HG03378 (cell line): Measurements from ENCODE around the gene BCAS3.
"Not testable (repeated sequence)": the region's sequence is repeated elsewhere in the genome, so short reads cannot be mapped to it uniquely, and the experiment has no call there.

Experiments
- ATAC-seq: cut with Tn5 transposase; IDR thresholded peaks from one replicate; pipeline ENCODE4 v1.9.1; 2021; ENCODE audit warnings: mild to moderate bottlenecking, moderate library complexity; ENCODE audit not compliant: unreplicated experiment

Gene BCAS3

GRCh38 chr17:61352781-61353491 lies 675.3 kb downstream of the BCAS3 start:
- no peak for ATAC-seq

- ATAC-seq, result no peak
Measured at GRCh38 chr17:61353615-61354014, 676.0 kb downstream of the BCAS3 start.

- no peak for ATAC-seq
Measured at GRCh38 chr17:61354895-61355874, 677.5 kb downstream of the BCAS3 start.

- ATAC-seq, result not testable (repeated sequence)
Measured at GRCh38 chr17:61357061-61357460, 679.4 kb downstream of the BCAS3 start.

GRCh38 chr17:61359513-61359912 lies 681.9 kb downstream of the BCAS3 start:
- ATAC-seq, result not testable (repeated sequence)

- no peak for ATAC-seq
Measured at GRCh38 chr17:61360318-61360943, 682.8 kb downstream of the BCAS3 start.

GRCh38 chr17:61361084-61361483 lies 683.4 kb downstream of the BCAS3 start:
- ATAC-seq, result no peak

GRCh38 chr17:61362396-61362795 lies 684.7 kb downstream of the BCAS3 start:
- no peak for ATAC-seq

- ATAC-seq, result no peak
Measured at GRCh38 chr17:61362852-61363600, 685.4 kb downstream of the BCAS3 start.

GRCh38 chr17:61363601-61364462 lies 686.2 kb downstream of the BCAS3 start:
- no peak for ATAC-seq

GRCh38 chr17:61364463-61364846 lies 686.8 kb downstream of the BCAS3 start:
- no peak for ATAC-seq

- ATAC-seq, result no peak
Measured at GRCh38 chr17:61366076-61366714, 688.5 kb downstream of the BCAS3 start.

- no peak for ATAC-seq
Measured at GRCh38 chr17:61366715-61367413, 689.2 kb downstream of the BCAS3 start.

- ATAC-seq, result no peak
Measured at GRCh38 chr17:61368049-61368831, 690.6 kb downstream of the BCAS3 start.

GRCh38 chr17:61368832-61369450 lies 691.3 kb downstream of the BCAS3 start:
- ATAC-seq, result no peak

GRCh38 chr17:61369751-61370150 lies 692.1 kb downstream of the BCAS3 start:
- no peak for ATAC-seq

- no peak for ATAC-seq
Measured at GRCh38 chr17:61371179-61371578, 693.5 kb downstream of the BCAS3 start.
